GM19438 (cell line): ENCODE results near the gene DECR2.
"Not testable (repeated sequence)": the region's sequence is repeated elsewhere in the genome, so short reads cannot be mapped to it uniquely, and the experiment has no call there.

ENCODE experiments used
- ATAC-seq: cut with Tn5 transposase; IDR thresholded peaks from one replicate; pipeline ENCODE4 v1.9.1; 2021; ENCODE audit warnings: low read depth; ENCODE audit not compliant: unreplicated experiment

Gene DECR2

GRCh38 chr16:397736-398332 lies 3.9 kb upstream of the DECR2 start:
- ATAC-seq: no peak

GRCh38 chr16:398561-399339 lies 2.9 kb upstream of the DECR2 start:
- no peak for ATAC-seq

- ATAC-seq: no peak
These were observed 2.2 kb upstream of the DECR2 start for GRCh38 chr16:399340-400019.

- ATAC-seq: no peak
These were observed 1.6 kb upstream of the DECR2 start for GRCh38 chr16:400061-400591.

GRCh38 chr16:404971-405486 lies 3.3 kb downstream of the DECR2 start:
- no peak for ATAC-seq

GRCh38 chr16:405548-406506 lies 4.1 kb downstream of the DECR2 start:
- no peak for ATAC-seq

GRCh38 chr16:407253-407652 lies 5.6 kb downstream of the DECR2 start:
- no peak for ATAC-seq

- ATAC-seq: no peak
These were observed 9.0 kb downstream of the DECR2 start for GRCh38 chr16:410516-411178.

- no peak for ATAC-seq
These were observed 10.0 kb downstream of the DECR2 start for GRCh38 chr16:411576-412265.

GRCh38 chr16:414395-415169 lies 12.9 kb downstream of the DECR2 start:
- ATAC-seq: no peak

- ATAC-seq: not testable (repeated sequence)
These were observed 13.4 kb downstream of the DECR2 start for GRCh38 chr16:415170-415498.

GRCh38 chr16:422179-422578 lies 20.5 kb downstream of the DECR2 start:
- not testable (repeated sequence) for ATAC-seq

GRCh38 chr16:424033-424622 lies 22.4 kb downstream of the DECR2 start:
- ATAC-seq: no peak

GRCh38 chr16:424623-425081 lies 23.0 kb downstream of the DECR2 start:
- ATAC-seq: no peak

GRCh38 chr16:425082-425718 lies 23.5 kb downstream of the DECR2 start, which contains the start of gene RAB11FIP3:
Gene RAB11FIP3, plus strand, starts transcription at chr16:425649. Its CDS starts 358 bp downstream, at chr16:426007.
- ATAC-seq: peak; percentile 89

GRCh38 chr16:425740-426114 lies 24.0 kb downstream of the DECR2 start:
- peak; percentile 30 for ATAC-seq
